Activated CD4-positive, CD25-positive, alpha-beta regulatory T cell treated with anti-CD3 and anti-CD28 coated beads, Interleukin-2, amount 50 U/mL, for 72 hours (primary cell): ENCODE results near the gene ISG15.
A peak's percentile ranks its signal among the peaks of the same experiment; 100 is the strongest.

ENCODE experiments used
- DNase-seq: peaks from one replicate; pipeline ENCODE4 v3.0.0; 2021

Gene ISG15

DNA sequence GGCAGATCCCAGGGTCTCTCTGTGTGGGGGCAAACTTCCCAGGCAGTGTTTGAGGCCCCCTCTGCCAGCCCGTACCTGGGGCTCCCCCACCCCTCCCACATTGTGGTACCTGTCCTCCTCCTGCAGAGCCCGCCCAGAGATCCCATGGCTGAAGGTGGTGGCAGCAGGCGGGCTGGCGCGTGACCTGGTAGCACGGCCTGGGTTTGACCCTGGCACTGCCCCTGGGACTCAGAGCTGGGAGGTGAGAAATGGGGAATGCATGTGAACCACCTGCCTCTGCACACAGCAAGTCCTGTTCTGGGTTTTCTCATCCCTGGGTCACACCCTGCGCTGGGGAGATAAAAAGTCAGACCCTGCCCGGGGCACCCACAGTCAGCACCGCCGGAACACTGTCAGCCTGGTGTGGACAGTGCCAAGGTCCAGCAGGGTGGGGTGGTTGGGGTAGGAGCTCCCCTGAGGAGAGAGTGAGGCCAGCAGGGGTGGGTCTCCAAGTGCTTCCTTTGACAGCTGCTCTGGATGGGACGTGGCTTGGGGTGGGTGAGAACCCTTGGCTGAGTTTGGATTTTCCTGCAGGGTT, 18.4 kb downstream of the ISG15 start:
- DNase-seq = no peak

DNA sequence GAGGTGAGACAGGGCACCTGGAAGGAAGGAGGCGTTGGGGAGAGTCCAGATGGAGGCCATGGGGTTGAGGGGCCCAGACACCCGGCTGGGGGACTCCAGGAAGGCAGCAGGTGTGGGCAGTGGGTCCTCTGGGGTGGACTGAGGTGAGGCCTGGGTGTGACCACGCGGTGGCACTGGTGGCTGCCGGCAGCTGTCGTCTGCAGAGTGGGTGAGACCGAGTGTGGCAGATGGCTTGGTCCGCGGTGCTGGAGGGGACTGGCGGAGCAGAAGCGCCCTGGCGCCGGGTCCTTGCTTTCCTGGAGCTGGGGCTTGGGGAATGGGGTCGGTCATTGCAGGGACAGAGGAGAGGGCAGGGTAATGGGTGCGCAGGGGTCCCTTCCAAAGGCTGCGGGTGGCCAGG, 19.1 kb downstream of the ISG15 start:
- no peak for DNase-seq

DNA sequence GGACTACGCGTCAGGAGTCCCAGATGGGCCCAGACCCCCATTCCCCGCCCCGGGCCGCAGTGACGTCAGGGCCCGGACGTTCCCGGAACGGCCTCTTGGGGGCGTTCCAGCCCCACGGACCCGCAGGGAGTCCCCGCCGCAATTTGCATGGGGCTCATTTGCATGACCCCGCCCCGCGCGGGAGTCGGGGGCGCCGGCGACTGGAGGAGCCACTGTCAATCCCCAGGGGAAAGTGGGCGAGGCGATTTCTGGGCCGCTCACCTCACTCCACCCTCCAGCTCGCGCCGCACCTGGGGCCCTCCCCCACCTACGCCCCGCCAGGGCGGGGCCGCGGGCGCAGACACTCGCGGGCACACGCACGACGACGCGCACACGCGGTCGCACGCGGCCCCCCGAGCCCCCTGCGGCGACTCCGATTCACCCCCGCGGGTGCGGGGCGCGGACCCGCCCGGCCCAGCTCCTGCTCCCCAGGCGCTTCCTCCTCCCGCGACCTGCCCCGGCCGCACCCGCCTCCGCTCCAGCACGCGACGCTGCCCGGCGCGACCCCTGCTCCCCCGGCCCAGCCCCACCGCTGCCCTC, 19.8 kb downstream of the ISG15 start:
- peak; percentile 85 for DNase-seq

DNA sequence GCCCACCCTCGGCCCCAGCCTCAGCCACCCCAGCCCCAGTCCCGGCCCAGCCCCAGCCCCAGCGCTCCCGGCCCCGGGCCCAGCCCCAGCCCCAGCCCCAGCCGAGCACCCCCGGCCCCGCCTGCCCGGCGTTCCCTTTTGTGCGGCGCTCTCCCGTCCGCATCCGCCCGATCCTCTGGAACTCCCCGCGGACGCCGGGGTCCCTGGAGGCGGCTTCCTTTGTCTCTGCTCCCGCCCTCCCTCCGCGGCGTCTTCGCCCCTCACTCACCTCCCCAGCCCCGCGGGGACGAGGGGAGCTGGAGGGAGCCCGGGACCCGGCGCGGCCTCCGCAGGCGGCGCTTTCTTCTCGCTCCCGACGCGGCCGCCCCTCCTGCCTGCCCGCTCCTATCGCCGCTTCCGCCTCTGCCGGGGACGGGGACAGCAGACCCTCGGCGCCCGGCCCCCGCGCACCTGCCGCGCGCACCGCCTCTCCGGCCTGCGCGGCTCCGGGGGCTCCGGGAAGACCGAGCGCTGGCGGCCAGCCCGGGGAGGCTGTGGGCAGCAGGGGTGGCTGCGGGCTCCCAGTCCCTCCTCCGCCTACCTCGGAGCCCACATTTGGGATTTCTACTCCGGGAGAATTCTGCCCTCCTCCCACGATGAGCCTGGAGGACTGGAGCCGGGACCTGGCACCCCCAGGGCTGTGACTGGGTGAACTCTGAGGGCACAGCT, 20.6 kb downstream of the ISG15 start:
- no peak for DNase-seq

DNA sequence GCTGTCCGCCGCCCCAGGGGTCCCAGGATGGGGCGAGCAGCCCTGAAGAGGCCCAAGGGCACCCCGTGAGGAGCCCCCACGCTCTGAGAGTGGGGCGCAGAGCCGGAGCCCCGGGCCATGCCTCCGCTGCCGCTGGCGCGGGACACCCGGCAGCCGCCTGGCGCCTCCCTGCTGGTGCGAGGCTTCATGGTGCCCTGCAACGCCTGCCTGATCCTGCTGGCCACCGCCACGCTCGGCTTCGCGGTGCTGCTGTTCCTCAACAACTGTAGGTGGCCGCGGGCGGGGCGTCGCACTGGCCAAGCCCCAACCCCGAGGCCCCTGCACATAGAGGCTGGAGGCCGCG, 21.1 kb downstream of the ISG15 start:
- no peak for DNase-seq

DNA sequence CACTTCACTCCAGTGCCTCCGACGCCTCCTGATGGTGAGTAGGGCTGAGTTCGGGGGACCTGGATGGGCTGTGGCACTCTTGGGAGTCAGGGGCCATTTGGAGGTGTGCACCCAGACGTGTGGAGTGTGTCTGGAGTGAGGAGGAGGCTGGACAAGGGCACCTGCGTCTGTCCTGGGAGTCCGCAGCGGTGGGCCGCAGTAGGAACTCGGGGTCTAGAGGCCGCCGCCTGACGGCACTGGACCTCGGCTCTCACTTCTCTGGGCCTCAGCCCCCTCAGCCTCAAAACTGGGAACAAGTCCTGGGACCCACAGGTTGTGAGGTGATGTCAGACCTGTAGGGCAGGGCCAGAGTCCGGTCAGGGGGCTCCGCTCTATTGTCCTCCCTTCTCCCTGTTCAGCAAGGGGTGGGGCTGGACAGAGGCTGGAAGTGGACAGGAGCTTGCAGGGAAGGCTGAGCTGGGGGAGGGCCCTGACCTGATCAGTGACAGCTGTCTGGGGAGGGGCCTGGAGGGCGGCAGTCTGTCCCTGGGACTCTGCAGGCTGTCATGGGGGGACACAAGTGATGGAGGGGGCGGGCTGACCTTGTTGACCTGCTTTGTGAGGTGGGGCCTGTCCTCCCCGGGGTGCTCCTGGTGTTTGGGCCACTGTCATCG, 22.1 kb downstream of the ISG15 start:
- DNase-seq = no peak

DNA sequence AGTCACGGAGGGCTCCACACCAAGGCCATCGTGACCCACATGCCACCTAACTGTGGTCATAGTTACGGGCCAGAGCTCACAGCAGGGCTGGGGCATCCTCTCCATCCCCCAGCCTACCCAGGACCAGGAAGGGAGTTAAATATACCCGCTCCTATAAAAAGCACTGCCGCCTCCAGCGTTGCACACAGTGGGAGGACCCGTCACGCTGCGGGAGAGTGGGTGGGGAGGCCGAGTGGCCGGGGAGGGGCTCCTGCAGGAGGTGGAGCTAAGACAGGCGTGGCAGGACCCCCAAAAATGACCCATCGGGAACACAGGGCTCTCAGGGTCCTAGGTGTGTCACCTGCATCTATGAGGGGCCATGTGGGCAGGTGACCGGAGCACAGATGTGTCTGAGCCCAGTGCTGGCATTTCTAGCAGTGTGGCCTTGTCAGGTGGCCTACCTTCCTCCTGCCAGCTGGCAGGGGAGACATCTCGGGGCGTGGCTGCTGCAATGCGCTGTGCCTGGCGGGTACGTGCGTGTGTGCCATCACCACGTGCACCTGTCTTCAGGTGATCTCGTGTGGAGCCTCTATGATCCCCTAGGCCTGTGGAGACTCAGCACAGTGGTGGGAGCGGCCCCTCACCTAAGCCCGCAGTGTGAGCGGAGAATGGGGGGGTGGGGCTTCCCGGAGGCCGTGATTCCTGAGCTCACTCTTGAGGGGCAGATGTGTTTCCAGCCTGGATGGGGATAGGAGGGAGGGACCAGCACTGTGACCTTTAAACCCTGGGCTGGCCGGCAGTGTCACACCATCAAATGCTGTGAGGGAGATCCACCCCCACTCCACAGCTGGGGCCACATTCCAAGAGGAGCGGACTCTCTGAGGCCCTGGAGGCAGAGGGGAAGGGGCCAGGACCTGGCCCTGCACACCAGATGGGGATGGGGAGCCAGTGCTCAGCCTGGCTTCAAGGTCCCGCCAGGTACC, 24.4 kb downstream of the ISG15 start:
- DNase-seq = no peak

DNA sequence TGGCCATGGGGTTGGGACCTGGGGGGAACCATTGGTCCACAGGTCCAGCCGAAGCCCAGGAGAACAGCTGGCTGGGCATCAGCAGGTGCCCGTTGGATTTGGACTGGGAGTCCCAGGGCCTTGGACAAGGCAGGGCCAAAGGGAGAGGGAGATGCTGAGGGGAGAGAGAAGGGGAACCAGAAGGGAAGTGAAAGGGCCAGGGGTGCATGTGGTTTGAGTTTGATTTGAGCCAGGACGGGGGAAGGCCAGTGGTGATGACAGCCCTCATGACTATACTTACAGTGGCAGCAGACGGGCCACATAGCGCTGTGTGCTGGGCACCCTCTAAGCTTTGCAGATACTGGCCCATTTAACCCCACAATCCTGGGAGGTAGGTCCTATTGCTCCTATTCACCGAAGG, 25.4 kb downstream of the ISG15 start:
- no peak for DNase-seq

DNA sequence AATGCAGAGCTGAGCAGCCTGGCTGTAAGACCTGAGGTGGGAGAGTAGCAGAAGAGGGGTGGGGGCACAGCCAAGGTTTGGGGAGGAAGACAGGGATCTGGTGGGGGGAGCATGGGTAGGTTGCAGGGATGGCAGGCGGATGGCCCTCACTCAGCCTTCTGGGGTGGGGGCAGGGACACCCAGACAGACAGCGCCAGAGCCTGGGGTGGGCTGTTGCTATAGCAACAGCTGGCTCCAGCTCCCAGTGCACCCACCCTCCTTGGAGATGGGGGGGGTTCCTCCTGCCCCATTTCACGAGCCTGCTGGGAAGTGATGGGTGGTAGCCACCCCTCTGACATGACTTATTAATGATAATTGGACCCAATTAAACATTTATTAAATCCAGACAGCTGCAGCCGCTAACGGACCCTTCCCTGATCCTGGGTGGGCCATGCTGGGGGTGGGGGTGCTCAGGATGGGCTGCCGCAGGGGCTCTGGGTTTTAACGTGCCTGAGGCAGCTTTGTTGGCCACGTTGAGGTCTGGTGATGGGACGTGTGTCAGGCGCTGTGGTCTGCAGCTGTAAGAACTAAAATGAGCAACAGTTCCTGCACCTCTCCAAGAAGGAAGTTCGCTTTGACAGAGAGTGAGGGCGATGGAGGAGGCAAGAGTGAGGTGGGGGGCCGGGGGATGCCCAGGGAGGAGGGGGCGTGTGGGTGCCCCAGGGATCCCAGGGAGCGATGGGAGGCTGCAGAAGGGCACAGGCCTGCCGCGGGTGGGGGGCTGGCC, 26.0 kb downstream of the ISG15 start:
- DNase-seq = no peak

DNA sequence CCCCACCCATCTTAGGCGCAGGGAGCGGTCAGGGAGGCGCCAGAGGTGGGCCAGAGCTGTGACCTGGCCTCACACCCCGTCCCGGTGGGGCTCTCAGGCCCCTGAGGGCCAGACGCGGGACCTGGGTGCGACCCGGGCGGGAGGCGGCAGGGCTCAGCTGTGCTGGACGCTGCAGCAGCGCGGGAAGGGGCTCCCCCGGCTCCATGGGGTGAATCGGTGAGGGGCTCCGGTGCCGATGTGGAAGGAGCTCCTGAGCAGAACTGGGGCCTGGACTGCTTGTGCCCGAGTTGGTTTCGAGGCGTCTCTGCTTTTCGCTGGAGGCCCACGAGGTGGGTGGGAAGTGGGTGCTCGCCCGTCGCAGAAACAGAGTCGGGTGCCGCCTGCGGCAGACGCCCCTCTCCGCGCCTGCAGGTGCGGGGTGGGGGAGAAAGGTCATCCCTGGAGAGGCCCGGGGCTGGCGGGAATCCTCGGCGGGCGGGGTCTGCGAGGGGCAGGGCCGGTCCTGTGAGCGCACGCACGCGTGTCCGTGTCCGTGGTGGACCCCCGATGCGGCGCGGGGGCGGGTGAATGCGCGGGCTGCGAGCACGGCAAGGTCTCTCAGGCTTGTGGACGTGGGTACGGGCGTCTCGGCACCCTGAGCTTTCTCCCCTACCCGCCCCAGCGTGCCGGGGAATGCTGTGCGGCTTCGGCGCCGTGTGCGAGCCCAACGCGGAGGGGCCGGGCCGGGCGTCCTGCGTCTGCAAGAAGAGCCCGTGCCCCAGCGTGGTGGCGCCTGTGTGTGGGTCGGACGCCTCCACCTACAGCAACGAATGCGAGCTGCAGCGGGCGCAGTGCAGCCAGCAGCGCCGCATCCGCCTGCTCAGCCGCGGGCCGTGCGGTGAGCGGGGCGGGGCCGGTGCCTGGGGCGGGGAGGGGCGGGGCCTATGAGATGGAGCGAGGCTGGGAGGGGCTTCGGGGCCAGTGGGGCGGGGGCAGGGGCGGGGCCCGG, 27.0 kb downstream of the ISG15 start:
- DNase-seq = peak; percentile 76

DNA sequence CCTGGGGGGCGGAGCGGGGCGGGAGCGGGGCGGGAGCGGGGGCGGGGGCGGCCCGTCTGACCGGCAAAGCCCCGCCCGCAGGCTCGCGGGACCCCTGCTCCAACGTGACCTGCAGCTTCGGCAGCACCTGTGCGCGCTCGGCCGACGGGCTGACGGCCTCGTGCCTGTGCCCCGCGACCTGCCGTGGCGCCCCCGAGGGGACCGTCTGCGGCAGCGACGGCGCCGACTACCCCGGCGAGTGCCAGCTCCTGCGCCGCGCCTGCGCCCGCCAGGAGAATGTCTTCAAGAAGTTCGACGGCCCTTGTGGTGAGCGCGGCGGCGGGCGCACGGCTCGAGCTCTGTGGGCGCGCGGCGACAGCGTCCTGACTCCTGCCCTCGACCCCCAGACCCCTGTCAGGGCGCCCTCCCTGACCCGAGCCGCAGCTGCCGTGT, 27.8 kb downstream of the ISG15 start:
- DNase-seq = no peak

DNA sequence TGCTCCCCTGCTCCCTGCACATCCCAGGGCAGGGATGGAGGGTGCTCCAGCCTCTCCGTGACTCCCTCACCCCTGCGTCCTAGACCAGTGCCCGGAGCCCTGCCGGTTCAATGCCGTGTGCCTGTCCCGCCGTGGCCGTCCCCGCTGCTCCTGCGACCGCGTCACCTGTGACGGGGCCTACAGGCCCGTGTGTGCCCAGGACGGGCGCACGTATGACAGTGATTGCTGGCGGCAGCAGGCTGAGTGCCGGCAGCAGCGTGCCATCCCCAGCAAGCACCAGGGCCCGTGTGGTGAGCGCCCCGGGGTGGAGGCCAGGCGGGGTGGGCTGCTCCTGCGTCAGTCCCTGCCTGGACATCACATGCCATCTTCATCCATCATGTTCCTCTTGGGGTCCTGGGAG, 28.6 kb downstream of the ISG15 start:
- DNase-seq = no peak

DNA sequence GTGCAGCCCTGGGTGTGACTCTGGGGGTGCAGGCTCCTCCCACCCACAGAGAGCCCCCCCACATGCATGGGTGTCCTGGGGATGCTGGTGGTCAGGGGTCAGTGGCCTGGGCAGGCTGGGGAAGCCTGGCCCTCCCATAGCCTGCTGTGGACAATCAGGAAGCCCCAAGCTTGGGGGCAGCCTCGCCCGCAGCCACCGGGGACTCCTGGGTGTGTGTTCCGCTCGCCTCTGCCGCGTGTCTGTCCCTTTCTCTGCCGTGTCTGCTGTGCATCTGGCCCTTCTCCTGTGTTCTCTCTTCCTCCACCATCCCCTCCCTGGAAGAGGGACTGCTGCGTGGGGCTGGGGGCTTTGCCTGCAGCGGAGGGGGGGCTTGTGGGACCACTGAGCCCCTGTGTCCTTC, 29.5 kb downstream of the ISG15 start:
- DNase-seq = no peak

DNA sequence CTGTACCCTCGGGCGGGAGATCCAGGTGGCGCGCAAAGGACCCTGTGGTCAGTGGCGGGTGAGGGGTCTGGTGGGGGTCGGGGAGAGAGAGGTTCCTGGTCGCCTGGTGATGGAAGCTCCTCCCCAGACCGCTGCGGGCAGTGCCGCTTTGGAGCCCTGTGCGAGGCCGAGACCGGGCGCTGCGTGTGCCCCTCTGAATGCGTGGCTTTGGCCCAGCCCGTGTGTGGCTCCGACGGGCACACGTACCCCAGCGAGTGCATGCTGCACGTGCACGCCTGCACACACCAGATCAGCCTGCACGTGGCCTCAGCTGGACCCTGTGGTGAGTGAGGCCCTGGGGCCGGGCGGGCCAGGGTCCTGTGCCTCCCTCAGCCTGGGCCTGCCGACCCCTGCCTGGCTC, 30.1 kb downstream of the ISG15 start:
- DNase-seq = no peak

DNA sequence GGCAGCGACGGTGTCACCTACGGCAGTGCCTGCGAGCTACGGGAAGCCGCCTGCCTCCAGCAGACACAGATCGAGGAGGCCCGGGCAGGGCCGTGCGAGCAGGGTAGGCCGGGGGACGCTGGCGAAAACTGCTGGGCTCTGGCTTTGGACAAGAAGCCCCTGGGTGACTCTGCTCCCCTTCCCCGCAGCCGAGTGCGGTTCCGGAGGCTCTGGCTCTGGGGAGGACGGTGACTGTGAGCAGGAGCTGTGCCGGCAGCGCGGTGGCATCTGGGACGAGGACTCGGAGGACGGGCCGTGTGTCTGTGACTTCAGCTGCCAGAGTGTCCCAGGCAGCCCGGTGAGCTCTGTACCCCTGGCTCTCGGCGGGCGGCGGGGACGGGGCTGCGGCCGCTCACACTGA, 30.6 kb downstream of the ISG15 start:
- DNase-seq = no peak

DNA sequence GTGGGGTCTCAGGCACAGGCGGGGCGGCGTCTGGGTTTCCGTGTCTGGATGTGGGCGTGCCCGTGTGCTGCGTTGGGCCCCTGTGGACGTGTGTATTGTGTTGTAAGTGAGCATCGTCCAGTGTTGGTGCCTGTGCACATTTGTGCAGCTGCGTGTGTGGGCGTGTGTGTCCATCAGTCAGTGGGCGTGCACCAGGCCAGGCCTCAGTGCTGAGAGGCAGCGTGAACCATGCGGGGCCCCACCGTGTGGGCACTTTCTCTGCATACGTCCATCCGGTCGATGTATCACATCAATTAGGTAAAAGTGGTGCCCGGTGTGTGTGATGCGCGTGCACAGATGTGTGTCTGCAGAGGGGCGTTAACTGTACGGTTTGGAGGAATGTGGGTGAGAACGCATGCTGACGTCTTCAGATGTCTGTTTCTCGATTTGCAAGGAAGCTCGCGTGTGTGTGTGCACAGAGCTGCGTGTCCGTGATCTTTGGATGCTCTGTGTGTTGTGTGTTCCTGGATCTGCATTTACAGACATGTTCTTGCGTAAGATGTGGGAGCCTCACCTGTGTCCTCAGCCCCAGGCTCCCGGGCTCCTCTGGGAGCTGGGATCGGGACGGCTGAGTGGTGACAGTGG, 31.3 kb downstream of the ISG15 start:
- no peak for DNase-seq

DNA sequence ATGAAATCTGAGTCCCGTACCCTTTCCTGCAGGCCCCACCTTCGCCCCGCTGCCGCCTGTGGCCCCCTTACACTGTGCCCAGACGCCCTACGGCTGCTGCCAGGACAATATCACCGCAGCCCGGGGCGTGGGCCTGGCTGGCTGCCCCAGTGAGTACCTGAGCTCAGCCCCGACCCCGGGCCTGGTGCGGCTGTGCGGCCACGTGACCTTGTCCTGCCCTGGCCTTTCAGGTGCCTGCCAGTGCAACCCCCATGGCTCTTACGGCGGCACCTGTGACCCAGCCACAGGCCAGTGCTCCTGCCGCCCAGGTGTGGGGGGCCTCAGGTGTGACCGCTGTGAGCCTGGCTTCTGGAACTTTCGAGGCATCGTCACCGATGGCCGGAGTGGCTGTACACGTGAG, 31.8 kb downstream of the ISG15 start:
- DNase-seq = no peak

DNA sequence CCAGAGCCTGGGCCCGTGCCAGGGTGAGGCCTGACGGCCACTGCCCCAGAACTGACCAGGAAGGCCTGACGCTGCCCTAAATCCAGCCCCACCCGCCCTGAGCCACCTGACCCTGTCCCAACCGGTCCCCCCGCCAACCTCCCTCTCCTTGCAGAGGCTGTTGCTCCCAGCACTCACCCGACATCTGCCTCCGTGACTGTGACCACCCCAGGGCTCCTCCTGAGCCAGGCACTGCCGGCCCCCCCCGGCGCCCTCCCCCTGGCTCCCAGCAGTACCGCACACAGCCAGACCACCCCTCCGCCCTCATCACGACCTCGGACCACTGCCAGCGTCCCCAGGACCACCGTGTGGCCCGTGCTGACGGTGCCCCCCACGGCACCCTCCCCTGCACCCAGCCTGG, 32.9 kb downstream of the ISG15 start:
- no peak for DNase-seq

DNA sequence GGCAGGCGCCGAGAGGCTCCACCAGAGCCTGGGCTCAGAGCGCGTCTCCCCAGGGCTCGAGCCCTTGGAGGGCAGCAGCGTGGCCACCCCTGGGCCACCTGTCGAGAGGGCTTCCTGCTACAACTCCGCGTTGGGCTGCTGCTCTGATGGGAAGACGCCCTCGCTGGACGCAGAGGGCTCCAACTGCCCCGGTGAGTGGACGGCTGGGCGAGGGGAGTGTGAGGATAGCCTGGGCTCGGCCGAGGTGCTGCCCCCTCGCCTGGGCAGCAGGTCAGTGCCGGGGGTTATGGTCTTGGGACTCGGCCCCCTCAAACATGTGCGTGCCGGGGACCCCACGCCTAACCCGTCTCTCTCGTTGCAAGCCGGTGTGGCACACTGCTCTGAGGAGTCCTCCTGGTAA, 33.5 kb downstream of the ISG15 start:
- DNase-seq = no peak

DNA sequence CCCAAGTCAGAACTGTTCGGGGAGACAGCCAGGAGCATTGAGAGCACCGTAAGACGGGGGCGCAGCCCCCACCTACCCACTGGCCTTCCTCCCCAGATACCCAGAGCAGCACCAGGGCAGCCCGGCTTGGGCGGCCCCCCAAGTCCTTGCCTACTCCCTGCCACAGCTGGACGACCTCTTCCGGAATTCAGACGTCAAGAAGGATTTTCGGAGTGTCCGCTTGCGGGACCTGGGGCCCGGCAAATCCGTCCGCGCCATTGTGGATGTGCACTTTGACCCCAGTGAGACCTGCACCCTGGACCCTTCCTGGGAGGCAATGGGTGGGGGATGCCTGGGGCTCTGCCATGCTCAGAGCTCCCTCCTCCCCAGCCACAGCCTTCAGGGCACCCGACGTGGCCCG, 34.1 kb downstream of the ISG15 start:
- DNase-seq = no peak

DNA sequence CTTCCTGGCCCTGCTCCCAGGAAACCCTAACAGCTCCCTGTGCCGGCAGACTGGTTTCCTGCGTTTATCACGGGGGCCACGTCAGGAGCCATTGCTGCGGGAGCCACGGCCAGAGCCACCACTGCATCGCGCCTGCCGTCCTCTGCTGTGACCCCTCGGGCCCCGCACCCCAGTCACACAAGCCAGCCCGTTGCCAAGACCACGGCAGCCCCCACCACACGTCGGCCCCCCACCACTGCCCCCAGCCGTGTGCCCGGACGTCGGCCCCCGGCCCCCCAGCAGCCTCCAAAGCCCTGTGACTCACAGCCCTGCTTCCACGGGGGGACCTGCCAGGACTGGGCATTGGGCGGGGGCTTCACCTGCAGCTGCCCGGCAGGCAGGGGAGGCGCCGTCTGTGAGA, 34.7 kb downstream of the ISG15 start:
- DNase-seq = no peak
